MM.1S (cell line): ENCODE measurements around the gene ADISSP.
A peak's percentile ranks its signal among the peaks of the same experiment; 100 is the strongest.

Source experiments
- DNase-seq: peaks from one replicate; pipeline ENCODE4 v3.0.0-alpha.2; 2015
- H2AFZ ChIP-seq: fragments of 300-600 bp; sonication (generic); 2 replicates; pipeline ENCODE4 v1.6.0; 2016; ENCODE audit warnings: antibody characterized with exemption, low read length
- H3F3A ChIP-seq: fragments of 300-600 bp; sonication (generic); 2 replicates; pipeline ENCODE4 v1.6.1; 2016; ENCODE audit warnings: mild to moderate bottlenecking, antibody characterized with exemption, low read length, moderate library complexity, mixed read lengths; ENCODE audit not compliant: insufficient read depth
- H3K27ac ChIP-seq: fragments of 300-600 bp; sonication (generic); 2 replicates; pipeline ENCODE4 v1.5.1; 2016; ENCODE audit warnings: mild to moderate bottlenecking, low read length
- H3K27me3 ChIP-seq: fragments of 300-600 bp; sonication (generic); replicated peaks from 2 replicates; pipeline ENCODE4 v1.6.0; 2016; ENCODE audit warnings: low read length; ENCODE audit not compliant: insufficient read depth
- H3K36me3 ChIP-seq: fragments of 300-600 bp; sonication (generic); replicated peaks from 2 replicates; pipeline ENCODE4 v1.6.1; 2016; ENCODE audit warnings: mild to moderate bottlenecking, low read length, mixed read lengths; ENCODE audit not compliant: insufficient read depth
- H3K4me1 ChIP-seq: fragments of 300-600 bp; sonication (generic); 2 replicates; pipeline ENCODE4 v1.6.1; 2016; ENCODE audit warnings: low read length, mixed read lengths
- H3K4me2 ChIP-seq: fragments of 300-600 bp; sonication (generic); 2 replicates; pipeline ENCODE4 v1.6.0; 2016; ENCODE audit warnings: low read depth, low read length
- H3K4me3 ChIP-seq: fragments of 300-600 bp; sonication (generic); 2 replicates; pipeline ENCODE4 v1.5.1; 2016; ENCODE audit warnings: low read length, mixed read lengths
- H3K79me2 ChIP-seq: fragments of 300-600 bp; sonication (generic); 2 replicates; pipeline ENCODE4 v1.6.1; 2016; ENCODE audit warnings: mixed run types, low read length, mixed read lengths
- H3K9ac ChIP-seq: fragments of 300-600 bp; sonication (generic); 2 replicates; pipeline ENCODE4 v1.6.1; 2016; ENCODE audit warnings: low read length, mixed read lengths
- H3K9me2 ChIP-seq: fragments of 300-600 bp; sonication (generic); replicated peaks from 2 replicates; pipeline ENCODE4 v1.6.1; 2016; ENCODE audit warnings: mild to moderate bottlenecking, low read length, mixed read lengths; ENCODE audit not compliant: insufficient read depth
- H3K9me3 ChIP-seq: fragments of 300-600 bp; sonication (generic); replicated peaks from 2 replicates; pipeline ENCODE4 v1.6.1; 2016; ENCODE audit warnings: mild to moderate bottlenecking, low read length, mixed read lengths; ENCODE audit not compliant: insufficient read depth
- H4K20me1 ChIP-seq: fragments of 300-600 bp; sonication (generic); 2 replicates; pipeline ENCODE4 v1.6.1; 2016; ENCODE audit warnings: mild to moderate bottlenecking, low read length, moderate library complexity, mixed read lengths; ENCODE audit not compliant: insufficient read depth
- EZH2 ChIP-seq: fragments of 300-600 bp; sonication (generic); optimal IDR thresholded peaks from 2 replicates; pipeline ENCODE3; 2017; ENCODE audit warnings: low read depth, mild to moderate bottlenecking, antibody characterized with exemption, low read length, mixed read lengths
- EZH2phosphoT487 ChIP-seq: fragments of 300-600 bp; sonication (generic); IDR thresholded peaks from 2 replicates; pipeline ENCODE4 v1.6.1; 2018; ENCODE audit warnings: antibody characterized with exemption, low read length
- TF ChIP-seq, protein P1 (sequence below): fragments of 300-600 bp; sonication (generic); IDR thresholded peaks from 2 replicates; pipeline ENCODE4 v1.5.1; 2016; ENCODE audit warnings: antibody characterized with exemption, low read length, mixed read lengths

ADISSP gene

DNA sequence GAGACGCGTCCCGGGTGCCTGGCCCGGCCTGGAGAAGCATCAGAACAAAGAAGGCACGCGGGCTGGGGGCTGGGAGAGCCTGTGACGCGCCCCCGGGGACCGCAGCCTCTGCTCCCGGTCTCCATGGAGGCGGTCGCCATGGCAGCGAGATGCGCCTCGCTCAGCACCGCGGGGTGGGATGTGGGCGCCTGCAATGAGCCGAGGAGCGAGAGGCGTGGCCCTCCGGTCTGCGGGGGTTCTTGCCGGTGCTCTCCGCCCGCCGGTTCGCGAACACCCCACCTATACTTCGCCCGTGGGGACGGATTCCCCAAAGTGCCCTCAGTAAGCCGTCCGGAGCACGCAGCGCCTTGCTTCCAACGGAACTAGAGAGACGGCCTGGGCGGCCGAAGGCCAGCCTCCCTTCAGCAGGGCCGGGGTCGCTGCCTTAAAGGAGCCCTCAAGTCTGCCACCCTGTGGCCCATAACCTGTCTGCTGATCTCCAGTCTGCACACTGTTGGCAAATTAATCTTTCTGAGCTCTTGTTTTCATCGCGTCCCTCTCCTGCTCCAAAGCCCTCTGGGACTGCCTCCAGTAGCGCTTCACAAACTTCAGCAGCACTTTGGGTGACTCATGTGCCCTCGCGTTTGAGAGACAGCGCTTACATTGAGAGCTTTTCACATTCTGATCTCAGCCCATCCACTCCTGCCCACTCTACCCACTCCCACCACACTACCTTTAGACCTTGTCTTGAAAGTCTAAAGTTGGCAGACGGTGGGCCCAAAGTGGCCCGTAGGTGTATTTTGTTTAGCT is 983 bp upstream of the ADISSP start:
- no peaks in the 10 kb centered on the region for H3K27me3 ChIP-seq
- no peaks in the 10 kb centered on the region for H4K20me1 ChIP-seq
- peak; percentile 70 for DNase-seq
- peaks cover 15% of the 10 kb centered on the region for H3K4me1 ChIP-seq
- peaks cover 18% of the 10 kb centered on the region for H3K79me2 ChIP-seq
- H3K4me3 ChIP-seq = peak overlapping the region; percentile 90
- peaks cover 11% of the 10 kb centered on the region for H3F3A ChIP-seq
- H3K9me3 ChIP-seq = no peaks in the 10 kb centered on the region
- no peaks in the 10 kb centered on the region for H3K36me3 ChIP-seq
- peak overlapping the region; percentile 88 for H3K9ac ChIP-seq
- H3K4me2 ChIP-seq = peak overlapping the region; percentile 86
- TF ChIP-seq EZH2phosphoT487 = no peak
- TF ChIP-seq, protein P1, sequence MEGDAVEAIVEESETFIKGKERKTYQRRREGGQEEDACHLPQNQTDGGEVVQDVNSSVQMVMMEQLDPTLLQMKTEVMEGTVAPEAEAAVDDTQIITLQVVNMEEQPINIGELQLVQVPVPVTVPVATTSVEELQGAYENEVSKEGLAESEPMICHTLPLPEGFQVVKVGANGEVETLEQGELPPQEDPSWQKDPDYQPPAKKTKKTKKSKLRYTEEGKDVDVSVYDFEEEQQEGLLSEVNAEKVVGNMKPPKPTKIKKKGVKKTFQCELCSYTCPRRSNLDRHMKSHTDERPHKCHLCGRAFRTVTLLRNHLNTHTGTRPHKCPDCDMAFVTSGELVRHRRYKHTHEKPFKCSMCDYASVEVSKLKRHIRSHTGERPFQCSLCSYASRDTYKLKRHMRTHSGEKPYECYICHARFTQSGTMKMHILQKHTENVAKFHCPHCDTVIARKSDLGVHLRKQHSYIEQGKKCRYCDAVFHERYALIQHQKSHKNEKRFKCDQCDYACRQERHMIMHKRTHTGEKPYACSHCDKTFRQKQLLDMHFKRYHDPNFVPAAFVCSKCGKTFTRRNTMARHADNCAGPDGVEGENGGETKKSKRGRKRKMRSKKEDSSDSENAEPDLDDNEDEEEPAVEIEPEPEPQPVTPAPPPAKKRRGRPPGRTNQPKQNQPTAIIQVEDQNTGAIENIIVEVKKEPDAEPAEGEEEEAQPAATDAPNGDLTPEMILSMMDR = peak; percentile 61
- peak overlapping the region; percentile 85 for H2AFZ ChIP-seq
- H3K27ac ChIP-seq = peak overlapping the region; percentile 80
- H3K9me2 ChIP-seq = no peaks in the 10 kb centered on the region

DNA sequence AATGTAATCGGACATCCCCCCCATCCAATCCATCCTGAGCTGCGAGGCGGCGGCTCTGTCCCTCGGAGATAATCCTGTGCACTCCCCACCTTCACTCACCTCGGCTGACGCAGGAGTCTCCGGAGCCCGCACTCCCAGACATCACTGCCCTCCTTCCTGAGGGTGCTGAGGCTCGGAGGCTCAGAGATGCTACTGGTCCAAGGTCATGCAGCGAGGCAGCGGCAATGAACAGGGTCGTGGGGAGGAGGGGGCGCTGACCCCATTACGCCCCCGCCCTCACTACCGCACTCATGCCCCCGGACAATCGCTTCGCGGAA is 485 bp downstream of the ADISSP start:
- Histone ChIP-seq H3K4me3 (peak overlapping the region; percentile 90), H3K4me1 (peaks cover 15% of the 10 kb centered on the region), H3K9me2 (no peaks in the 10 kb centered on the region), H3K27ac (no peak overlapping the region), H3K27me3 (no peaks in the 10 kb centered on the region), H4K20me1 (no peaks in the 10 kb centered on the region), H3K4me2 (peak overlapping the region; percentile 87), H2AFZ (peak overlapping the region; percentile 91), H3K36me3 (no peaks in the 10 kb centered on the region), H3K9ac (peak overlapping the region; percentile 66), H3K9me3 (no peaks in the 10 kb centered on the region), H3K79me2 (peaks cover 18% of the 10 kb centered on the region), H3F3A (peaks cover 11% of the 10 kb centered on the region)
- TF ChIP-seq, protein P1 = no peak
- TF ChIP-seq EZH2 = no peak
- TF ChIP-seq EZH2phosphoT487 = no peak
- no peak for DNase-seq

DNA sequence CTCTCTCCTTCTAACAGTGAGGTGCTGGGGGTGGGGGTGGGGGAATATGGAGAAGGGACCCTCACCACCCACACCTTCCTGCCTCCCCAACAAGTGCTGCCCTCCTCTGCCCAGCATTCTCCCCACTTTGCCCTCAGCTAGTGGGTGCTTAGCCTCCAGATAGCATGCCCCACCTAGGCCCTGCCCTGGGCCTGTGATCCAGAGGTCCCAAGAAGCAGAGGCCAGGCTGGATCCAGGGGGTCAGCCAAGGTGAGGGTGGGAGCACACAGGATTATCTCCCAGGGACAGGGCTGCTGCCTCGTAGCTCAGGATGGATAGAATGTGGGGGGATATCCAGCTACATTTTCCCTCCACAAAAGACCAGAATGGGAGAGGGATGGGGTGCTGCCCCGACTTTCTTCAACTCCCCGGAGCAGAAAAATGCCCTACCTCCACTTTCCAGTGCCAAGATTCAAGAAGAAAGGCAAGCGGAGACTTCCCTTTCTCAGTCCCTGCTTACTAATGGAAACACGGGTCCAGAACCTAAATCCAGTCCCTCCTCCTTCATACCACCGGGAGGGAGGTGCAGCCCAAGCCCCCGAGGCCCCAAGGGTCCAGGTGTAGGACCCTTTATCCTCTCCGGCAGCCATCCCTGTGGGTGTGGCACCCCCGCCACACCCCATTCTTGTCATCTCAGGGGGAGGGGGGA is 987 bp downstream of the ADISSP start:
- Histone ChIP-seq H3K27ac (no peak overlapping the region), H3K36me3 (no peaks in the 10 kb centered on the region), H4K20me1 (no peaks in the 10 kb centered on the region), H3K4me1 (peaks cover 15% of the 10 kb centered on the region), H3K27me3 (no peaks in the 10 kb centered on the region), H3K9me2 (no peaks in the 10 kb centered on the region), H3K4me3 (peak overlapping the region; percentile 90), H3K4me2 (peak overlapping the region; percentile 87), H3K9me3 (no peaks in the 10 kb centered on the region), H2AFZ (peak overlapping the region; percentile 91), H3K9ac (peak overlapping the region; percentile 66; the same call in 1 of the 2 replicates), H3F3A (peaks cover 11% of the 10 kb centered on the region), H3K79me2 (peaks cover 18% of the 10 kb centered on the region)
- no peak for DNase-seq
- TF ChIP-seq, protein P1 = no peak
- TF ChIP-seq EZH2 = no peak
- no peak for TF ChIP-seq EZH2phosphoT487
